ENCODE results near the gene RNF26.

Gene RNF26

DNA sequence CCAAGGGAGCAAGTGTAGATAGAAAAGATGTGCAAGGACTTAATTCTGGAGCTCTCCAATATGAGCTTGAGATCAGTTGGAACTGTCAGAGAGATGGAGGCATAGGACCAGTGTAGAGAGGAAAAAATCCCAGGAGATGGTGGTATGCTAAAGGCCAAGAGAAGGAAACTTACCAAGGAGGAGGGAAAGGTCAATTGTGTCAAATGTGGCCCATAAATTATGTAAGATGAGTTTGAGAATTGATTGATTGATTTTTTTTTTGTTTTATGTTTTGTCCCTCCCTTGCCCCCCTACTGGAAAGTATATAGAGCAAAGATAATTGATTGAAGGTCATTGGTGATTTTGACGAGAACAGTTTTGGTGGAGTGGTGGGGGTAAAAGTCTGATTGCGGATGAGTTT is 50.0 kb downstream of the RNF26 start:
- H3K4me3 ChIP-seq (ENCODE audit: control insufficient read depth, low read depth, low read length): no peak overlapping the region
- TF ChIP-seq, protein P1, sequence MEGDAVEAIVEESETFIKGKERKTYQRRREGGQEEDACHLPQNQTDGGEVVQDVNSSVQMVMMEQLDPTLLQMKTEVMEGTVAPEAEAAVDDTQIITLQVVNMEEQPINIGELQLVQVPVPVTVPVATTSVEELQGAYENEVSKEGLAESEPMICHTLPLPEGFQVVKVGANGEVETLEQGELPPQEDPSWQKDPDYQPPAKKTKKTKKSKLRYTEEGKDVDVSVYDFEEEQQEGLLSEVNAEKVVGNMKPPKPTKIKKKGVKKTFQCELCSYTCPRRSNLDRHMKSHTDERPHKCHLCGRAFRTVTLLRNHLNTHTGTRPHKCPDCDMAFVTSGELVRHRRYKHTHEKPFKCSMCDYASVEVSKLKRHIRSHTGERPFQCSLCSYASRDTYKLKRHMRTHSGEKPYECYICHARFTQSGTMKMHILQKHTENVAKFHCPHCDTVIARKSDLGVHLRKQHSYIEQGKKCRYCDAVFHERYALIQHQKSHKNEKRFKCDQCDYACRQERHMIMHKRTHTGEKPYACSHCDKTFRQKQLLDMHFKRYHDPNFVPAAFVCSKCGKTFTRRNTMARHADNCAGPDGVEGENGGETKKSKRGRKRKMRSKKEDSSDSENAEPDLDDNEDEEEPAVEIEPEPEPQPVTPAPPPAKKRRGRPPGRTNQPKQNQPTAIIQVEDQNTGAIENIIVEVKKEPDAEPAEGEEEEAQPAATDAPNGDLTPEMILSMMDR (conservative IDR thresholded peaks at IDR 0.05; ENCODE audit: control insufficient read depth, insufficient read depth, low read depth, low read length): no peak
- no peak for DNase-seq (ENCODE audit: low read depth)

All from fibroblast of mammary gland (primary cell).